ENCODE measurements around the gene DCAF7. TPM values are rescaled to one million over a fixed set of nuclear protein-coding genes. Genes with fewer than 3 reads are reported as not detected.

DCAF7 gene
- polyA plus RNA-seq, 3 donors: 41.9 to 89.4 (median 58.1) TPM

- WGBS (ENCODE audit: insufficient coverage): 11% methylated on average over 45 of the region's 62 CpGs
- DNase-seq: no peak
- H3K36me3 ChIP-seq (replicated peaks in 1 of 2; ENCODE audit: control insufficient read depth in 1 of 2, insufficient read depth in 2 of 2, low read length in 2 of 2): no peaks in the 10 kb centered on the region
- no peak for TF ChIP-seq CTCF (IDR thresholded peaks at IDR 0.05)
- Mint-ChIP-seq H3K9me3 (peaks cover 0 to 6% (median 0%) of the 10 kb centered on the region in 7 donors), H3K36me3 (no peaks in the 10 kb centered on the region), H3K27me3 (ENCODE audit: low read depth in 3 of 3) (peaks cover 26 to 39% (median 32%) of the 10 kb centered on the region in 3 donors), H3K4me3 (peak overlapping the region in 1 of 2 donors; percentile 73), H3K27ac (no peak overlapping the region), H3K4me1 (peaks cover 4% of the 10 kb centered on the region)
- H2AFZ ChIP-seq (ENCODE audit: insufficient read depth, low read depth, low read length, poor library complexity, severe bottlenecking): no peak overlapping the region
- H3K27me3 ChIP-seq (ENCODE audit: control insufficient read depth in 2 of 2, insufficient read depth in 2 of 2, low read length in 2 of 2): peaks cover 8 to 31% of the 10 kb centered on the region in 2 donors
- H3K9ac ChIP-seq (ENCODE audit: insufficient read depth, low read length, poor library complexity, severe bottlenecking): no peak overlapping the region
- H4K20me1 ChIP-seq (ENCODE audit: insufficient read depth, low read length): no peaks in the 10 kb centered on the region
- no peak overlapping the region for H3K4me3 ChIP-seq (replicated peaks in 1 of 3; ENCODE audit: low read depth in 2 of 3, low read length in 3 of 3)
- no peaks in the 10 kb centered on the region for H3K79me2 ChIP-seq (ENCODE audit: insufficient read depth, low read length)
- no peak overlapping the region for H3K27ac ChIP-seq (ENCODE audit: low read depth in 1 of 2, low read length in 2 of 2)
- H3K4me2 ChIP-seq (replicated peaks; ENCODE audit: extremely low read depth, low read length, poor library complexity, severe bottlenecking): no peak overlapping the region
- H3K4me1 ChIP-seq (ENCODE audit: control insufficient read depth in 1 of 2, insufficient read depth in 2 of 2, low read length in 2 of 2): no peaks in the 10 kb centered on the region
- intact Hi-C loops (cut with micrococcal nuclease): no loop called here
- H3K9me3 ChIP-seq (replicated peaks in 1 of 2; ENCODE audit: control insufficient read depth in 1 of 2, insufficient read depth in 1 of 2, low read length in 2 of 2): peaks cover 0 to 7% of the 10 kb centered on the region in 2 donors
These were observed 12.1 kb upstream of the DCAF7 start for GRCh38 chr17:63537991-63538692.

DNA sequence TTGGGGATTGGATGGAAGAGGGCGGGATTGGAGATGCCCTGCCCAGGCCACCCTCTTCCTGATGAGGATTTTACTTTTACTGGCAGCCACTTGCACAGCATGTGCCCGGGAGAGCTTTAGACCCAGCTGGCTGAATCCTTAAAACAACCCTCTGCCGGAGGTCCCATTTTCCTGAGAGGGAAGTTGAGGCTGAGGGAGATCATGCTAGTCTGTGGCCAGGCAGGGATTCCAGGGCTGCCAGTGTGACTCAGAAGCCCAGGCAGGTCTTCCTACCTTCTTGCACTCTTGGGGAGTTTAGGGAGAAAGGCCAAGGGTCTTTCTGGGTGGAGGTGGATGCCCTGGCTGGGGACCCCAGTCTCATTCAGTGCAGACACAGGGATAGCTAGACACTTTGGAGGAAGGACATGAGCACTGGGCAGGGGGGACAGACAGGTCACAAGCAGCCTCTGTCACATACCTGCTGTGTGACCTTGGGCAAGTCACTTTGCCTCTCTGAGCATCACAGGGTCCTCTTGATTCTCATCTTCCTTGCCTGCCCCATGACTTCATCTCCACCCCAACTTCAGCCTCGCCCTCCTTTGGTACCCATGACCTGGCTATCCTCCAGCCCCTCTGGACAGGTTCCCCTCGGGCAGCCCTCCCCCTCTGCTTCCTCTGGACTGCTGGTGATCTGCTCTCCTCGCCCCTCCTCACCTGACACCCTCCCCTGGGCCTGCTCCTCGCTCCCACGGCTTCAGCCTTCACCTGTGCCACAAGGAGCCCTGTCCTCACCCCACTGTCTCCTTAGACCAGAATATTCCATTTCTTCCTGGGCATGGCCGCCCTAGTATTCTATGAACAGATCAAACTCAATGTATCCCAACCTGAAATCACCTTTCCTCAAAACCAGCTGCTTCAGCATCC is 11.3 kb upstream of the DCAF7 start:
- H3K9me3 Mint-ChIP-seq: peaks cover 0 to 6% (median 0%) of the 10 kb centered on the region in 7 donors
- peaks cover 0 to 7% of the 10 kb centered on the region in 2 donors for H3K9me3 ChIP-seq (replicated peaks in 1 of 2; ENCODE audit: control insufficient read depth in 1 of 2, insufficient read depth in 1 of 2, low read length in 2 of 2)
- TF ChIP-seq CTCF (IDR thresholded peaks at IDR 0.05): no peak
- H3K9ac ChIP-seq (ENCODE audit: insufficient read depth, low read length, poor library complexity, severe bottlenecking): no peak overlapping the region
- H3K36me3 ChIP-seq (replicated peaks in 1 of 2; ENCODE audit: control insufficient read depth in 1 of 2, insufficient read depth in 2 of 2, low read length in 2 of 2): no peaks in the 10 kb centered on the region
- peak overlapping the region in 1 of 2 donors; percentile 66 for H3K4me3 Mint-ChIP-seq
- no peak overlapping the region for H3K27ac ChIP-seq (ENCODE audit: low read depth in 1 of 2, low read length in 2 of 2)
- H3K27me3 ChIP-seq (ENCODE audit: control insufficient read depth in 2 of 2, insufficient read depth in 2 of 2, low read length in 2 of 2): peaks cover 8 to 31% of the 10 kb centered on the region in 2 donors
- no peak overlapping the region for H2AFZ ChIP-seq (ENCODE audit: insufficient read depth, low read depth, low read length, poor library complexity, severe bottlenecking)
- H3K4me2 ChIP-seq (replicated peaks; ENCODE audit: extremely low read depth, low read length, poor library complexity, severe bottlenecking): no peak overlapping the region
- H3K4me1 Mint-ChIP-seq: peaks cover 4% of the 10 kb centered on the region
- DNase-seq: no peak
- H3K36me3 Mint-ChIP-seq: no peaks in the 10 kb centered on the region
- no peaks in the 10 kb centered on the region for H3K4me1 ChIP-seq (ENCODE audit: control insufficient read depth in 1 of 2, insufficient read depth in 2 of 2, low read length in 2 of 2)
- peaks cover 26 to 39% (median 32%) of the 10 kb centered on the region in 3 donors for H3K27me3 Mint-ChIP-seq (ENCODE audit: low read depth in 3 of 3)
- no peaks in the 10 kb centered on the region for H4K20me1 ChIP-seq (ENCODE audit: insufficient read depth, low read length)
- H3K4me3 ChIP-seq (replicated peaks in 1 of 3; ENCODE audit: low read depth in 2 of 3, low read length in 3 of 3): no peak overlapping the region
- 85% methylated on average over 8 of the region's 9 CpGs for WGBS (ENCODE audit: insufficient coverage)
- H3K79me2 ChIP-seq (ENCODE audit: insufficient read depth, low read length): no peaks in the 10 kb centered on the region
- intact Hi-C loops (cut with micrococcal nuclease): no loop called here
- H3K27ac Mint-ChIP-seq: no peak overlapping the region

Measured in CD14-positive monocyte (primary cell).